HG03045 (cell line): ENCODE measurements around the gene ZNF536.
"Not testable (repeated sequence)": the region's sequence is repeated elsewhere in the genome, so short reads cannot be mapped to it uniquely, and the experiment has no call there.

Experiments
- ATAC-seq: cut with Tn5 transposase; IDR thresholded peaks from one replicate; pipeline ENCODE4 v1.9.1; 2021; ENCODE audit warnings: mild to moderate bottlenecking, moderate library complexity; ENCODE audit not compliant: unreplicated experiment

The ZNF536 gene

DNA sequence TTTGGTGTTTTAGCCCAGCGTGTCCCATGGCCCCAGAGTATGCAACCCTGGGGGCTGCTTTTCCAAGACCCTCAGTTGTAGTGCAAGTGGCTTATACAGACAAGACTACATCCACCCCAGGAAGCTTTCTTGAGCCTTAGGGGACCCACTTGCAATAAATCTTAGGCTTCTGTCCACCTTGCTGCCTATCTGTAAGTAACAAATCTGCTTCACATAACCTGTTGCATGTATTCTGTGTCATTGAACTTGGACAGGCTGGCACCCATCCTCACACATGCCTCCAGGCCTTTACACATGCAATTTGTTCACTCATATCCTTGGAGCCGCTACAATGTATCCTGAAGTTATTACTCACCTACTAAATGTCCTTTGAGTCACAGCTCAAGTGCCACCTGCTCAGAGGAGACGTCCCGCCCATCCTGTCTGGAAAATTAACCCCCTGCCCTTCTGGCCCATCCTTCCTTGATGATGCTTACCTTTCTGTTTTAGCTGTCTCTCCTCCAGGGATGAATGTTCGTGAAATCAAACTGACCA lies 101.2 kb downstream of the ZNF536 start:
- ATAC-seq: no peak

DNA sequence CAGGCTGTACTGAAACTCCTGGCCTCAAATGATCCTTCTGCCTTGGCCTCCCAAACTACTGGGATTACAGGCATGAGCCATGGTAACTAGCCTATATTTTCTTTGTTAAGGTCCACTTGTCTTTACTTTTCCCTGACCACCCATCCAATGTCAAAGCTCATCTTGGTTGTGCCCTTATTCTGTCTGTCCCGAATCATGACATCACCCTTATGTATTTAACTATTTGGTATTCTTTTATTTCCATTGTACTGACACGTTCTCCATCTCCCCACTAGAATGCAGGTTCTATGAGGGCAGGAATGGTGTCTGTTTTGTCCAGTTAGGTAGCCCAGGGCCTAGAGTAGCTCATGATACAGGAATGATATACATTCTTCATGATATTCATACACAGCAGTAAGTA lies 104.8 kb downstream of the ZNF536 start:
- ATAC-seq: no peak

GRCh38 chr19:30479231-30479630 lies 107.0 kb downstream of the ZNF536 start:
- no peak for ATAC-seq

- ATAC-seq: no peak
These were observed 107.9 kb downstream of the ZNF536 start for GRCh38 chr19:30480097-30480496.

DNA sequence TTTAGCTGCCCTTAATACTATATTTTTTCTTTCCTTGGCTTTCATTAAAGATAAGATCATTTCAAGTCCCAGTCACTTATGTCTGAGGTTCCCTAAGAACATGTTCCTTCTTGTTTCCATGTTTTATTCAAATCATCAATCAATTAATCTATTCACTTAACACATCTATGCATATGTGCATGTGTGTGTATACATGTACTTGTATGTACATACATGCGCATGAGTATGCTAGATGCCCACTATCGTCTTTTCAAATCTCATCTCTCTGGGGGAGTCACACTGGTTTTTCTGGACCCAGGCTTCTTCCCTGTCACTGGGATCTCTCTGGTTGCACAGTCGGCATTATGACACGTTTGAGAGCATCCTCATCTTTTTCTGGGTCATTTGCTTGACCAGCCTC lies 108.9 kb downstream of the ZNF536 start:
- ATAC-seq: no peak

DNA sequence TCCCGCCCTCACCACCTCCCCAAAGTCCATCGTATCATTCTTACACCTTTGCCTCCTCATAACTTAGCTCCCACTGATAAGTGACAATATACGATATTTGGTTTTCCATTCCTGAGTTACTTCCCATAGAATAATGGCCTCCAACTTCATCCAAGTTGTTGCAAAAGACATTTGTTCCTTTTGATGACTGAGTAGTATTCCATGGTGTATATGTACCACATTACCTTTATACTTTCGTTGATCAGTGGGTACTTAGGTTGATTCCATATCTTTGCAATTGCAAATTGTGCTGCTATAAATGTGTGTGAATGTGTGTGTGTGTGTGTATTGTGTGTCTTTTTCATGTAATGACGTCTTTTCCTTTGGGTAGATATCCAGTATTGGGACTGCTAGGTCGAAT lies 109.6 kb downstream of the ZNF536 start:
- no peak for ATAC-seq

DNA sequence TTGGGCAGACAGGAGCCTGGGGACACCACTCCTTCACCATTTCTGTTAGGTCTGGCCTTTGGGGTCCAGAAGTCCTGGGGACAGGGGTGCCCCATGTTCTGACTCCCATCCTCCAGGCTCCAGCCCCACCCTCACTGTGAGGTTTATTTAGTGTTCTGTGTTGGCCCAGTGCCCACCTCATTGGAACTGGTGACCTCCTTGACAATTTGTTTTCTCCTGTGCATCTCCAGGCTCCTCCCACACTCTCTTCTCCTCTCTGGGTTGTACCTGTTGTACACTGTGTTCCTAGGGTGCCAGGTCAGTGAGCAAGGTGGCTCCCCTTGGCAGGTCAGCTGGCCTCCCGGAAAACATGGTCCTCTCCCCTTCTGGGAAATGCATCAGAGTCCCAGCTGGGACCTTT lies 110.8 kb downstream of the ZNF536 start:
- no peak for ATAC-seq

DNA sequence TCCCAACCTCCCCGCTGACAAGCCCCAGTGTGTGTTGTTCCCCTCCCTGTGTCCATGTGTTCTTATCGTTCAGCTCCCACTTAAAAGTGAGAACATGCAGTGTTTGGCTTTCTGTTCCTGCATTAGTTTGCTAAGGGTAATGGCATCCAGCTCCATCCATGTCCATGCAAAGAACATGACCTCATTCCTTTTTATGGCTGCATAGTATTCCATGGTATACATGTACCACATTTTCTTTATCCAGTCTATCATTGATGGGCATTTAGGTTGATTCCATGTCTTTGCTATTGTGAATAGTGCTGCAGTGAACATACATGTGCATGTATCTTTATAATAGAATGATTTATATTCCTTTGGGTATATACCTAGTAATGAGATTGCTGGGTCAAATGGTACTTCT lies 114.1 kb downstream of the ZNF536 start:
- ATAC-seq: not testable (repeated sequence)

- ATAC-seq: no peak
These were observed 115.0 kb downstream of the ZNF536 start for GRCh38 chr19:30487178-30487577.

DNA sequence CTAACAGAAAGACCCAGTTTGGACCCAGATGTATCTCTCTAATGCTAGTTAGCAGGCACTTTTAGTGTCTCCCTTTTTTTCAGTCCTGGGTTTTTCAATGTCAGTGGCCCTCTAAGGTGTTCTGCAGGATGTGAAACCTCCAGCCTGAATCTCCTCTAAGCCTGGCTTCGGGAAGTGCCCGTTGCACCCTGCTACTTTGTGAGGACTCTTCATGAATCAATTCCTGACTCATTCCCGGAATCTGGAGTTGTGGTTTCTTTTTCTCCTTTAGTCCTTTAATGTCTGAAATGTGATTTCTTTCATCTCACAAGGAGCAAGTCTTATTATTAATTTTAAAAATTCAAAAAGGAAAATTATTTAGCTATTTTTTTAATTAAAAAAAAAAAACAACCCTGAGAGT lies 116.0 kb downstream of the ZNF536 start:
- no peak for ATAC-seq

DNA sequence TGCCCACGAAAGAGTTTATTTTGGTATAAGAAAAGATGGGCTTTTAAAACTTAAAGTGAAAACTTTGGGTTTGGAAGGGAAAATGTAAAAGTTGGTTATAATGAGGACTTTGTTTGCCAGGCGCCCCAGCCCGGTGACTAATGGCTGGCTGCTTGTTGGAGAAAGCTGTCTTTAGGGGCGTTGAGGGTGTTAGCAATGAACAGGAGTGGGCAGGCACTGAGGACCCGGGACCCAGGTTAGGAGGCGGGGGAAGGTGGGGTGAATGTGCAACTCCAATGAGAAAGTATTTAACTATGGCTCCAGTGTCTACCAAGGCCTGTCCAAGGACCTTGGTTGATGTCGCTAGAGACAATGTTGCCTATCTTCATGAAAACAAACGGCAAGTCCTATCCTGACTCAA lies 118.6 kb downstream of the ZNF536 start:
- ATAC-seq: no peak

- ATAC-seq: no peak
These were observed 120.5 kb downstream of the ZNF536 start for GRCh38 chr19:30492586-30493270.

- ATAC-seq: no peak
These were observed 124.8 kb downstream of the ZNF536 start for GRCh38 chr19:30497034-30497433.

- not testable (repeated sequence) for ATAC-seq
These were observed 125.9 kb downstream of the ZNF536 start for GRCh38 chr19:30498085-30498484.

DNA sequence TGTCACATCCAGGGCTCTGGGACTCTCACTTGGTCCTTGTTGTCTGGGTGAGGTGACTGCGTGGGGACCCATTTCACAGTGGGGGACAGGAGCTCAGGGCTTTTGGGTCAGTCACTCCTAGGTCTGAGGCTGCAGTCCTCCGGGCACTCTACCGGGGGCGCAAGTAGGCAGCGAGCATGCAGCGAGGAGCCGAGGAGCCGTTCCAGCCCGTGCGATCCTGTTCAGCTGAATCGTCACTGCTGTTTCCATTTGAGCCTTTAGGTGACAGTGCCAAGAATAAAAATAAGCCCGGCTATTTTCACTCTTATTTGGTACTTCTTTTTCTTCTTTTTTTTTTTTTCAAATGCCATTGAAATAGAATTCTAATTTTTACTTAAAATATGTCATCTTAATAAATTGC lies 126.5 kb downstream of the ZNF536 start:
- ATAC-seq: no peak

GRCh38 chr19:30504272-30504671 lies 132.1 kb downstream of the ZNF536 start:
- ATAC-seq: no peak

- ATAC-seq: no peak
These were observed 140.2 kb downstream of the ZNF536 start for GRCh38 chr19:30512176-30513081.

DNA sequence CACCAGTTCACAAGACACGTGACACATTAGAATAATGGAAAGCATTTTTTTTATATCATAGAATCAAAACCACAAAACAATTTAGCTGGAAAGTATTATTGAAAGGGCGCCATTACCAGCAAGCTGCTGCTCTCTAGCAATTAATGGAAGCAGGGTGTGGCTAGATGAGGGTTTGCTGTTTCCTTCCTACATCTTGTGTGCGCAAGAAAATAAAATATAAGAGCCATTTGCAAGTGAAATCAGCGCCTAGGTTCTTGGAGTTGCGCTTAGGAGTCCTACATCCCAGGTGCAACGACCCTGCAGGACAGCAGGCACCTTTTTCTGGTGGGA lies 140.9 kb downstream of the ZNF536 start:
- no peak for ATAC-seq

DNA sequence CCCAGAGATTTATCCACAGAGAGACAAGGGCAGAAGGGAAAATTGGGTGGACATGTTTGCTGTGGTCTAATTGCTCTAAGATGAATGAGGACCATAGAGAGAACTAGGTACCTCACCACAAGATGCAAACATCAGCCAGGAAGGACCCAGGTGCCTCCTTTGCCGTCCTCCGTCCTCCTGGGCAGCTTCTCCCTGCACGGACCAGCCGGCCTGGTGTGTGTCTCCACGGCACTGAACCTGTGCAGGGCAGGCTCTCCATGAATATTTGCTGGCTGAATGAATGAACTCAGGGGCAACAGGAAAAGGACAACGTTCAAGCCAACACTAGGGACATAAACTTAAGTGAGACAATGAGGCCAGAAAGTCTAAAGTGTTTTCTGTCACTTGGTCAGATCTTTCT lies 143.9 kb downstream of the ZNF536 start:
- no peak for ATAC-seq

- no peak for ATAC-seq
These were observed 144.3 kb downstream of the ZNF536 start for GRCh38 chr19:30516531-30516930.

- no peak for ATAC-seq
These were observed 146.9 kb downstream of the ZNF536 start for GRCh38 chr19:30518965-30519606.
